GM19193 (cell line): ENCODE measurements around the gene ENKUR.

Experiments used
- POLR2A ChIP-seq: IDR thresholded peaks from 4 replicates; pipeline ENCODE4 v1.6.1; 2011; ENCODE audit not compliant: insufficient read depth, insufficient read length; ENCODE audit errors: extremely low read depth

Gene ENKUR

DNA sequence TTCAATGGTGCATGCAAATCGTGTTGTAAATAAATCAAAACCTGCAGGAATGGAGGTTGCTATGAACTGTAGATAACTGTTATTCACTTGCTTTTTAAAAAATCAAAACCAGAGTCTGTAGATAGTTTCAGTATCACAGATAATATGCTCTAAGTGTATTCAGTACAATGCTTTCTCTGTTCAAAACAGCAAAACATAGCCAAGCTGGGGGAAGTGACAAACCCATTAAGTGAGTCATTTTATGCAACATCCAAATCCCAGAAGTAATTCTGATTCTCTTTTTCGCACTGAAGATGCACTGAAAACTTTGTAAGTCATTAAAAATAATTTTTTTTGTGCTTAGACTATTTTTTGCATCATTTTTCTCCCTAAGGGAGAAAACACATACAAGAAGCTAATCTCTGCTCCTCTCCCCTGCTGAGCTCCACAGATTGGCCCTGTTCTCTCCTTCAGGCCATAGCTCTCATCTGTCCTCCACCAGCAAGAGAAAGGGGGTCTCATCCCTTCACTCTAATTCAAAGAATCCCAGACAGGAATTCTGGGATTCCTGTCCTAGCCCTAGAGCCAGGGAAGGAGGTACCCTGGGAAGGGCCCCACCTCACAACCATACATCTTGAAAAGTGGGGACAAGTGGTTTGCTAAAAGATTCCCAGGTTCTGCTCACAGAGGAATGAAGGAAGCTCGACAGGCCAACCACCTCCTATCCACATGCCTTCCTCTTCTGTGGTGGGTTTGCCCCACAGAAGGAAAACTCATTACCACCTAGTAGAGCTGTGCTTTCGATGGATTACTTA, 68.5 kb downstream of the ENKUR start:
- TF ChIP-seq POLR2A: no peak

- no peak for TF ChIP-seq POLR2A
Observed at GRCh38 chr10:24944512-24945255, 71.3 kb downstream of the ENKUR start.

DNA sequence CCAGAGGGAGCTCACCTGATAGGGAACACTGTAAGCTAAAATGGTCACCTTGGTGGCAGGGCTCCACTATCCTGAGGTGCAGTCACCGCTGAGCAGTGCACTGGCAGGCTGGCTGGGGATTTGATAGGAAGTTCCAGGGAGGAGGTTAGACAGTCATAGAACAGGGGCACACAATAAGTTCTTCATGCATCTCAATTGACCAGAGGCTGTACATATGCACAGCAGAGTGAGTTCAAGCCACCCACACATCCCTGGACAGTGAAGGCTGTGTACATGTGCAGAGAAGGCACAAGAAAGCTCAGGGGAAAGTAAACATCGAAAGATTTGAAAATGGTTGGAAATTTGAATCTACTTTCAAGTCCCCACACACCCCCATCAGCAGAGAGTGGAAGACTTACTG, 77.4 kb downstream of the ENKUR start:
- no peak for TF ChIP-seq POLR2A

DNA sequence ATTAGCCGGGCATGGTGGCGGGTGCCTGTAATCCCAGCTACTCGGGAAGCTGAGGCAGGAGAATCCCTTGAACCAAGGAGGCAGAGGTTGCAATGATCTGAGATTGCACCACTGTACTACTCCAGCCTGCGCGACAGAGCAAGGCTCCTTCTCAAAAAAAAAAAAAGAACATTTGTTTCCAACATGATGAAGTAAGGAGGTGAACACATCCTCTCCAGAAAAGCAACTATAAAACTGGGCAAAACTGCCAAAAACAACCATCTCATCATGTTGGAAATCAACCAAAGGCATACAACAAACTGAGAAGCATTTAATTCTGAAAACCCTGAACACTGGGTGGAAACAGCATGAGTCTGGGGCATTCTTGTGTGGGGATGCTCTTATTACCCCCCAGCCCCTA, 77.9 kb downstream of the ENKUR start:
- TF ChIP-seq POLR2A: no peak

- no peak for TF ChIP-seq POLR2A
Observed at GRCh38 chr10:24935504-24936292, 80.3 kb downstream of the ENKUR start.
